AG04450 (cell line): ENCODE data around the gene RSBN1. TPM values are rescaled to one million over a fixed set of nuclear protein-coding genes. Genes with fewer than 3 reads are reported as not detected.
"Not testable (repeated sequence)": the region's sequence is repeated elsewhere in the genome, so short reads cannot be mapped to it uniquely, and the experiment has no call there.

Experiments
- CTCF ChIA-PET: fragments of 300-600, 350-600 bp; formaldehyde crosslinking; extraction: SDS; loops from one replicate; lab custom pipeline; 2022; ENCODE audit warnings: antibody characterized with exemption, inconsistent platforms; lab: Charles Lee
- POLR2A ChIA-PET: fragments of 350-600 bp; formaldehyde crosslinking; extraction: SDS; loops from one replicate; lab custom pipeline; 2021; ENCODE audit warnings: antibody characterized with exemption, inconsistent platforms; lab: Yijun Ruan, JAX
- DNase-seq: peaks from one replicate; pipeline ENCODE4 v3.0.0-alpha.2; 2011; ENCODE audit warnings: low read depth, low spot score
- H3K27ac ChIP-seq: one replicate; pipeline ENCODE4 v1.5.1; 2012; ENCODE audit warnings: low read depth, low read length, control low read depth
- H3K27me3 ChIP-seq: one replicate; pipeline ENCODE4 v1.6.0; 2012; ENCODE audit warnings: low read length; ENCODE audit not compliant: control insufficient read depth, insufficient read depth
- H3K4me3 ChIP-seq: 2 replicates; pipeline ENCODE4 v1.5.1; 2011; ENCODE audit warnings: mild to moderate bottlenecking, low read depth, low read length, control low read depth
- H3K9me3 ChIP-seq: 2 replicates; pipeline ENCODE4 v1.5.1; 2012; ENCODE audit warnings: low read length; ENCODE audit not compliant: control insufficient read depth, insufficient read depth
- CTCF ChIP-seq: IDR thresholded peaks from 2 replicates; pipeline ENCODE4 v1.5.1; 2011; ENCODE audit warnings: low read depth, low read length, control low read depth, inconsistent platforms
- polyA plus RNA-seq: library from polyadenylated mRNA; depleted of rRNA; stranded (reverse); fragments of >200 nt; gene quantifications from 2 replicates; pipeline ENCODE4 v1.2.3, GENCODE V29; 2011

Gene RSBN1
- polyA plus RNA-seq, 1 experiment: 12.2 TPM

- no peak for TF ChIP-seq CTCF
- CTCF ChIA-PET: no interaction called here
Observed at GRCh38 chr1:113744114-113744513, 68.2 kb downstream of the RSBN1 start.

GRCh38 chr1:113742515-113742914 lies 69.8 kb downstream of the RSBN1 start:
- Histone ChIP-seq H3K27me3 (no peaks in the 10 kb centered on the region), H3K27ac (no peak overlapping the region), H3K4me3 (no peak overlapping the region), H3K9me3 (no peaks in the 10 kb centered on the region)
- DNase-seq: no peak
- ChIA-PET POLR2A (no interaction called here), CTCF (no interaction called here)
- no peak for TF ChIP-seq CTCF

More at GRCh38 chr1:113744114-113744513, 68.2 kb downstream of the RSBN1 start:
- H3K9me3 ChIP-seq: no peaks in the 10 kb centered on the region
- DNase-seq: no peak
- no peak overlapping the region for H3K27ac ChIP-seq
- POLR2A ChIA-PET: no interaction called here
- H3K4me3 ChIP-seq: no peak overlapping the region
- no peaks in the 10 kb centered on the region for H3K27me3 ChIP-seq

- Histone ChIP-seq H3K27ac (no peak overlapping the region), H3K9me3 (no peaks in the 10 kb centered on the region), H3K4me3 (no peak overlapping the region), H3K27me3 (no peaks in the 10 kb centered on the region)
- POLR2A ChIA-PET: no interaction called here
- CTCF ChIA-PET: no interaction called here
- TF ChIP-seq CTCF: no peak
- DNase-seq: no peak
Observed at GRCh38 chr1:113734357-113735055, 77.8 kb downstream of the RSBN1 start.

- no peaks in the 10 kb centered on the region for H3K9me3 ChIP-seq
- no peak for TF ChIP-seq CTCF
- ChIA-PET POLR2A (no interaction called here), CTCF (no interaction called here)
- H3K4me3 ChIP-seq: no peak overlapping the region
- no peak overlapping the region for H3K27ac ChIP-seq
- DNase-seq: no peak
- no peaks in the 10 kb centered on the region for H3K27me3 ChIP-seq
Observed at GRCh38 chr1:113732802-113733201, 79.5 kb downstream of the RSBN1 start.

- CTCF ChIA-PET: no interaction called here
- H3K27ac ChIP-seq: no peak overlapping the region
- no peak for DNase-seq
- peaks cover 18% of the 10 kb centered on the region for H3K9me3 ChIP-seq
- no peak for TF ChIP-seq CTCF
- no peaks in the 10 kb centered on the region for H3K27me3 ChIP-seq
- POLR2A ChIA-PET: no interaction called here
- no peak overlapping the region for H3K4me3 ChIP-seq
Observed at GRCh38 chr1:113721010-113721409, 91.3 kb downstream of the RSBN1 start.

GRCh38 chr1:113718621-113719020 lies 93.7 kb downstream of the RSBN1 start:
- POLR2A ChIA-PET, CTCF ChIA-PET, H3K27me3 ChIP-seq, H3K4me3 ChIP-seq, H3K27ac ChIP-seq, DNase-seq: not testable (repeated sequence)
- peaks cover 18% of the 10 kb centered on the region for H3K9me3 ChIP-seq

GRCh38 chr1:113717506-113717905 lies 94.8 kb downstream of the RSBN1 start:
- DNase-seq, H3K4me3 ChIP-seq, POLR2A ChIA-PET, H3K27ac ChIP-seq, CTCF ChIA-PET, H3K27me3 ChIP-seq: not testable (repeated sequence)
- peaks cover 18% of the 10 kb centered on the region for H3K9me3 ChIP-seq
